ENCODE measurements around the gene PCDHGB2.
"Not testable (repeated sequence)": the region's sequence is repeated elsewhere in the genome, so short reads cannot be mapped to it uniquely, and the experiment has no call there.

DNA sequence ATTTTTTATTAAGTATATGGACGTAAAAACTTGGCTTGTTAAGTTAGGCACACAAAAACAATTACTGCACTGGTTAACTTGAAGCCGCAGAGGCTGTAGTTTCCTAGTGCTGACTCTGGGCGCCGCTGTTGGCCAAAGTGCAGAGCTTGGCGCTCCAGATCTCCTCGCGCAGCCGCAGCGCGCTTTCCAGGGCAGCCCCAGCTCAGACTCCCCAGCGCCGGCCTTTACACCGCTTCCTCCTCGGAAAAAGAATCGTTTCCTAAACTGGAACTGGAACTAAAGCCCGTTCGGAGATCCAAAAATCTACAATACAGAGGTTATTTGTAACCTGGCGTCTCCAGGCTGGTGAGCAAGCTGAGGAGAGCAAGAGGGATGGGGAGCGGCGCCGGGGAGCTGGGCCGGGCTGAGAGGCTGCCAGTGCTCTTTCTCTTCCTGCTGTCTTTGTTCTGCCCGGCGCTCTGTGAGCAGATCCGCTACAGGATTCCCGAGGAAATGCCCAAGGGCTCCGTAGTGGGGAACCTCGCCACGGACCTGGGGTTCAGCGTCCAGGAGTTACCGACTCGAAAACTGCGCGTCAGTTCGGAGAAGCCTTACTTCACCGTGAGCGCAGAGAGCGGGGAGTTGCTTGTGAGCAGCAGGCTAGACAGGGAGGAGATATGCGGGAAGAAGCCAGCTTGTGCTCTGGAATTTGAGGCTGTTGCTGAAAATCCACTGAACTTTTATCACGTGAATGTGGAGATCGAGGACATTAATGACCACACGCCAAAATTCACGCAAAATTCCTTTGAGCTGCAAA lies 38.2 kb downstream of the PCDHGB2 start, which contains the start of gene PCDHGB5:
- peak; percentile 32 for TF ChIP-seq CTCF (IDR thresholded peaks at IDR 0.05; ENCODE audit: insufficient read depth, low read length)
- TF ChIP-seq POLR2AphosphoS5 (IDR thresholded peaks at IDR 0.05; ENCODE audit: low read depth); SPI1 (IDR thresholded peaks at IDR 0.05; ENCODE audit: borderline replicate concordance, low read depth); GABPA (IDR thresholded peaks at IDR 0.05; ENCODE audit: low read depth): not testable (repeated sequence)
- TF ChIP-seq, protein P1, sequence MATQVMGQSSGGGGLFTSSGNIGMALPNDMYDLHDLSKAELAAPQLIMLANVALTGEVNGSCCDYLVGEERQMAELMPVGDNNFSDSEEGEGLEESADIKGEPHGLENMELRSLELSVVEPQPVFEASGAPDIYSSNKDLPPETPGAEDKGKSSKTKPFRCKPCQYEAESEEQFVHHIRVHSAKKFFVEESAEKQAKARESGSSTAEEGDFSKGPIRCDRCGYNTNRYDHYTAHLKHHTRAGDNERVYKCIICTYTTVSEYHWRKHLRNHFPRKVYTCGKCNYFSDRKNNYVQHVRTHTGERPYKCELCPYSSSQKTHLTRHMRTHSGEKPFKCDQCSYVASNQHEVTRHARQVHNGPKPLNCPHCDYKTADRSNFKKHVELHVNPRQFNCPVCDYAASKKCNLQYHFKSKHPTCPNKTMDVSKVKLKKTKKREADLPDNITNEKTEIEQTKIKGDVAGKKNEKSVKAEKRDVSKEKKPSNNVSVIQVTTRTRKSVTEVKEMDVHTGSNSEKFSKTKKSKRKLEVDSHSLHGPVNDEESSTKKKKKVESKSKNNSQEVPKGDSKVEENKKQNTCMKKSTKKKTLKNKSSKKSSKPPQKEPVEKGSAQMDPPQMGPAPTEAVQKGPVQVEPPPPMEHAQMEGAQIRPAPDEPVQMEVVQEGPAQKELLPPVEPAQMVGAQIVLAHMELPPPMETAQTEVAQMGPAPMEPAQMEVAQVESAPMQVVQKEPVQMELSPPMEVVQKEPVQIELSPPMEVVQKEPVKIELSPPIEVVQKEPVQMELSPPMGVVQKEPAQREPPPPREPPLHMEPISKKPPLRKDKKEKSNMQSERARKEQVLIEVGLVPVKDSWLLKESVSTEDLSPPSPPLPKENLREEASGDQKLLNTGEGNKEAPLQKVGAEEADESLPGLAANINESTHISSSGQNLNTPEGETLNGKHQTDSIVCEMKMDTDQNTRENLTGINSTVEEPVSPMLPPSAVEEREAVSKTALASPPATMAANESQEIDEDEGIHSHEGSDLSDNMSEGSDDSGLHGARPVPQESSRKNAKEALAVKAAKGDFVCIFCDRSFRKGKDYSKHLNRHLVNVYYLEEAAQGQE (IDR thresholded peaks at IDR 0.05; ENCODE audit: insufficient replicate concordance, low read depth), result not testable (repeated sequence)

Measured in HL-60 (cell line).